ENCODE results near the gene MAPRE2.
"Not testable (repeated sequence)": the region's sequence is repeated elsewhere in the genome, so short reads cannot be mapped to it uniquely, and the experiment has no call there.

The MAPRE2 gene

GRCh38 chr18:35144698-35145097 is 103.5 kb downstream of the MAPRE2 start:
- no peak for TF ChIP-seq CTCF (IDR thresholded peaks at IDR 0.05; ENCODE audit: insufficient read depth, low read depth, low read length, missing control alignments)
- no peak overlapping the region for H3K4me3 ChIP-seq (ENCODE audit: low read depth, low read length)
- no peak for DNase-seq (ENCODE audit: low read depth)

- not testable (repeated sequence) for H3K4me3 ChIP-seq (ENCODE audit: low read depth, low read length); DNase-seq (ENCODE audit: low read depth)
Observed at GRCh38 chr18:35150195-35150594, 109.0 kb downstream of the MAPRE2 start.

- no peak overlapping the region for H3K4me3 ChIP-seq (ENCODE audit: low read depth, low read length)
- no peak for TF ChIP-seq CTCF (IDR thresholded peaks at IDR 0.05; ENCODE audit: insufficient read depth, low read depth, low read length, missing control alignments)
- no peak for DNase-seq (ENCODE audit: low read depth)
Observed at GRCh38 chr18:35153609-35154272, 112.5 kb downstream of the MAPRE2 start.

GRCh38 chr18:35155398-35156117 is 114.3 kb downstream of the MAPRE2 start:
- no peak for DNase-seq (ENCODE audit: low read depth)
- no peak overlapping the region for H3K4me3 ChIP-seq (ENCODE audit: low read depth, low read length)
- no peak for TF ChIP-seq CTCF (IDR thresholded peaks at IDR 0.05; ENCODE audit: insufficient read depth, low read depth, low read length, missing control alignments)

- H3K4me3 ChIP-seq (ENCODE audit: low read depth, low read length) = no peak overlapping the region
- no peak for TF ChIP-seq CTCF (IDR thresholded peaks at IDR 0.05; ENCODE audit: insufficient read depth, low read depth, low read length, missing control alignments)
- DNase-seq (ENCODE audit: low read depth) = no peak
Observed at GRCh38 chr18:35157181-35157580, 116.0 kb downstream of the MAPRE2 start.

GRCh38 chr18:35158728-35159450 is 117.7 kb downstream of the MAPRE2 start:
- no peak overlapping the region for H3K4me3 ChIP-seq (ENCODE audit: low read depth, low read length)
- TF ChIP-seq CTCF (IDR thresholded peaks at IDR 0.05; ENCODE audit: insufficient read depth, low read depth, low read length, missing control alignments) = no peak
- DNase-seq (ENCODE audit: low read depth) = no peak

- no peak for DNase-seq (ENCODE audit: low read depth)
- no peak overlapping the region for H3K4me3 ChIP-seq (ENCODE audit: low read depth, low read length)
- TF ChIP-seq CTCF (IDR thresholded peaks at IDR 0.05; ENCODE audit: insufficient read depth, low read depth, low read length, missing control alignments) = no peak
Observed at GRCh38 chr18:35159782-35160181, 118.6 kb downstream of the MAPRE2 start.

Data from GM12865 (cell line).